Retina (tissue), 1 donor: ENCODE measurements around the gene MYO5C.
"Not testable (repeated sequence)": the region's sequence is repeated elsewhere in the genome, so short reads cannot be mapped to it uniquely, and the experiment has no call there.

Experiments used
- DNase-seq: peaks from one replicate; pipeline ENCODE4 v3.0.0-alpha.2; 2016

MYO5C gene

DNA sequence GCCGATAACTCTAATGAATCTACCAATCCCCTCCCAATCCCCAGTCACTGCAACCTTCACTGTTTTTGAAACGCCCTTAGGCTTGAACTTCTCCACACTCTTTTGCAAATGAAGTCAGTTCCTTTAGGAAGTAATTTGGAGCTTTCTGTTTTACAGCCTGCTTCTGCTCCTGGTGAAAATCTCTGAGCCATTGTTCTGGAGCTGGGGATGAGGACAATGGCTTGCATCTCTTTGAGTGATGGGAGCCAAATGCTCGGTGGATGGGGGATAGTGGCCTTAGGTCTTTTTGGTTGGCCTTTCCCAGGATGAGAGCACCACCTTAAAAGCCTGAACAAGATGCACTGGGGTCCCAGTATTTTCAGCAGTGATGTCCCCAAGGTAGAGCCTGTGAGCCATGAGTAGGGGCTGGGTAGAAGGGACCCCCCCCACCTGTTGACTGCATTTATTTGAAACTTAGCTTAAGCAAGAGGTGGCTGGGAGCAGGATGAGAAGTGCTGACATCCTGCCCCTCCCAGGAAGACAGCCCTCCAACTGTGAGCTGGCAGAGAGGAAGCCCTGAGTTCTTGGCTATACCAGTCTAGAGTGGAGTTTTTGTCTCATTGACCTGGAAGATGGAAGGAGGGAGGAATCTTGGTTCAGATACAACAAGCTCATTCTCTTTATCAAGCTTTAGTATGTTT is 7.6 kb upstream of the MYO5C start:
- DNase-seq, result no peak

DNA sequence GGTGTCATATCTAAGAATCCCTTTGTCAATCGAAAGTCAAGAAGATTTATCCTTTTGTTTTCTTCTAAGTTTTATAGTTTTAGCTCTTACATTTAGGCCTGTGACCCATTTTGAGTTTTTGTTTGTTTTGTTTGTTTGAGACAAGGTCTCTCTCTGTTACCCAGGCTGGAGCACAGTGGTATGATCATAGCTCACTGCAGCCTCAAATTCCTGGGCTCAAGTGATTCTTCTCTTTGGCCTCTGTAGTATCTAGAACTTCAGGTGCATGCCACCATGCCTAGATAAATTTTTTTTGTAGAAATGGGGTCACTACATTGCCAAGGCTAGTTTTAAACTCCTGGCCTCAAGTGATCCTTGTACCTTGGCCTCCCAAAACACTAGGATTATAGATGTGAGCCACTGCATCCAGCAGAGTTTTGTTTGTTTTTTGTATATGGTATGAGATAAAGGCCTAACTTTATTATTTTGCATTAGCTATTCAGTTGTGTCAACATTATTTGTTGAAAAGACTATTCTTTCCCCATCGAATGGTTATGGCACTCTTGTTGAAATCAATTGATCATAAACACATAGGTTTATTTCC is 5.8 kb upstream of the MYO5C start:
- DNase-seq, result no peak

DNA sequence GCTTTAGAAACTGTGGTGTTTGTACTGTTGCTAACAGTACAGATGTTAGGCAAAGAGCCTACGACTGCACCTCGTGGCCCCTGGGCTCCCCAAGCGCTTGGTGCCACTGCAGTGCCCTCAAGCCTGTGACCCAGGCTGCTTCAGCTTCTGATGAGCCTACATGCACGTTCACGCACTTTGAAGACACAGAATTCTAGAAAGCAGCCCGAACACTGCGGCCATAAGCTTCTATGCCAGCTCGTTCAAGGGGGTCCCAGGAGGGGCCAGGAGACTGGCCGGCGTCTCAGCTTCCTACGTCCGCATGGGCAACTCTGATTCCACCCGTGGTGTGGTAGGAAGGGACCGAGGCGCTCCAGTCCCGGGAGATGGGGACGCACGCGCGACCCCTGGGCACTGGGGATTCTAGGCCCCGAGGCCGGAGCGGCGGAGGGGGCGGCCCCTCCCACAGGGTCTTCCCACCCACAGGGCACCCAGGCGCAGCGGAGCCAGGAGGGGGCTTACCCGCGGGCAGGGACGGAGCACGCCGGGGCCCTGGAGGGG is 653 bp downstream of the MYO5C start:
- DNase-seq, result peak; percentile 72

DNA sequence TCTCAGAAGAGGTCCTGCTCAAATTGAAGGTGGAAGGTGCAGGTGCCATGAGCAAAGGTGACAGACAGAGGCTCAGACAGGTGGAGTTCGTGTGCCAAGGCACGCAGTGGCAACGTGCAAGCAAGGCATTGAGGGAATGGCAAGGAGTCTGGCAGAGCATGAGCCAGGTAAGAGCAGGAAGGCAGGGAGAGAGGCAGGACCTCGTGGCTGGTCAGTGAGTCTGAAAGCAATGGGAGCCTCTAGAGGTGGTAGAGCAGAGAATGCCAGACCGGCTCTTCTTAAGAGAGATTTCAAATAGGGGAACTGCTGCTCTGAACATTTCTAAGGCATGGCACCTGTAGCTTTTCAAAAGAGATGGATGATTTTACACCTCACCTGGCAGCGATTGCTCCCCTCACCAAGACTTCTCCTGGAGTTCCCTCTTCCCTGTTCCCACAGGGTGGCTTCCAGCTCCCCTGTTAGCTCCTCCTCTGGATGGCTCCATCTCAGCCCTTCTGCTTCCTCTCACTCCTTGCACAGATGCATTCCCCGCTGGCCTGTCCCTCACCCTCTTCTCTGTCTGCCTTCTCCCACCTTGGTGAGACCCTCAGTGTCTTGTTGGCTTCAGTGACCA is 2.7 kb downstream of the MYO5C start:
- no peak for DNase-seq

DNA sequence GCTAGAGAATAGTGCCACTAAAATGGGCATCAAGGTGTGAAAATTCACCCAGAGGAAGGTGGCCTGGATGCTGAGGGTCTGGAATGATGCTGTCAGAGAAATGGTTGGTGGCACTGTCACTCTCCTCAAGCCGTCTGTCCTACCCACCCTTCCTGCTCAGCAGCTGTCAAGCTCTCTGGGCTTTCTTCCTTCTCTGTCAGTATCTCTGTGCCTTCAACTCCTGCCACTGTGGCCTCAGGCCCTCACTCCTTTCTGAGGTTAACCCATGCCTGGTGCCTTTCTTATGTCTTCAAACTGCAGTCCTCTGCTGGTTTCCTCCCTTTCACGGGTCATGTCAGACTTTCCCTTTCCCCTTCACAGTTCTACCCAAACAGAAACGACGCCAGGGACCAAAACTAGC is 4.4 kb downstream of the MYO5C start:
- no peak for DNase-seq

DNA sequence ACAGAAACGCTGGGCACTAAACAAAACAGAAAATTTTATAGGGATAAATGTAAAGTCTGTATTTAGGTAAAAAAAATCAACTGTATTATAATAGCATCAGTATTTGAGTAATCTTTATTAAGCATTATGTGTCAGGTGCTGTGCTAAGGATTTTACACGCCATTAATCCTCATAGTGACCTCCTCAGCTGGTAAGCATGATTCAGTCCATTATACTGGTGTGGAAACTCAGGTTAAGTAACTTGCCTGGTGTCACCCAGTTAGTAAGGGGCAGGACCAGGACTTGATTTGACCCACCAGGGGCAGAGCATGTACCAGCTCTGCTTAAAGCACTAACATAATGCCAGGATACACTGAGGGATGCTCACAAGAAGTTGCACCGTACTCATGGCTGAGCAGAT is 4.8 kb downstream of the MYO5C start:
- DNase-seq, result no peak

DNA sequence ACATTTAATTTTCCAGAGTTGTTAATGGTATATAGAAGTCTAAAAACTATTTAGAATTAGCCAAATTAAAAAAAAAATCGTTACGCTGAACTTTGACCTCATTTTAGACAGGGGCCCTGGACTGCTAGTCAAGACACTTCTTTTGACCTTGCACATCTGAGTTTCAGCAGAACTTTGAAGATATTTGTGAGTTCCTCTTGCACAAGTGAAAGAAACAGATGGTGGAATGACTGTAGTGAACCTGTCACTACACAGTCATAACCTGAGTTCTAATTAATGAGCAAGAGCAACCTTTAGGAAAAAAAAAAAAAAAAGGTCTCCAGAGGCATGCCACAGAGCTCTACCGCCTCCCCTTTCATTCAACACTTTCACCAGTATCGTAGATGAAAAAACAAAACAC is 5.3 kb downstream of the MYO5C start:
- no peak for DNase-seq

DNA sequence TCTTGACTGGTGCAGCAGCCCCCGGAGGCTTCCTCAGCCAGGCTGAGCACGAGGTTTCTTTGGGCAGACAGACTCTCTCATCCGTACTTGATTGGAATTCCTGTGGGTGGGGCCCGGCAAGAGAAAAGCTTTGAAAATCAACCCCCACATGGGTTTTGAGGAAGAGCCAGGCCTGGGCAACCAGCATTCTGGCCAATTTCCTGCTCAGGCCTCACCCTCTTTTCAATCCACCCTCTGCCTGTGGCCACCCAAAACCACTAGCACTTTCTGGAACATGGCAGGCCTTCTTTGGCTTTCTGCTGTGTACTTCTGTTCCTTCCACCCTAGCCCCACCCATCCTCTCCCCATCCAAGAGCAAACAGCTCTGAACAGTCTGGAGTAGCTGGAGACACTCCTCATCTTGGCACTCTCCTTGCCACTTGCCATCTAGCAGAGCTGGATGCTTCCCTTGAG is 5.9 kb downstream of the MYO5C start:
- DNase-seq, result no peak

DNA sequence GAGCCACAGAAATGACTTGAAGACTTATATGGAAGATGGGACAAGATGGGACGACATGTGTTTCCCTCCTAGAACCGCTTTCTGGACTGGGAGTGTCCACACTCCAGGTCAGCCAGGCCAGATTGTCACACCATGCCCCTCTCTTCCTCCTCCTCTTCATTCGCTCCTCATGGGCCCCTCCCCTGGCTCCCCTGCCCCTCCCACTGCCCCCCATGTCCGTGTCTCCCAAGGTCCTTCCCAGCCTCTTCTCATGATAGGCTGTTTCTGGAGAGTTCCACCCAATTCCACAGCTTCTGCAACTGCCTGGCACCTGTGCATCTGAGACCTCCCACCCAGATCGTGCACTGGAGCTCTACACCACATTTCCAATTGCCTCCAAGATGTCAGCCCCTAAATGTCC is 6.6 kb downstream of the MYO5C start:
- no peak for DNase-seq

DNA sequence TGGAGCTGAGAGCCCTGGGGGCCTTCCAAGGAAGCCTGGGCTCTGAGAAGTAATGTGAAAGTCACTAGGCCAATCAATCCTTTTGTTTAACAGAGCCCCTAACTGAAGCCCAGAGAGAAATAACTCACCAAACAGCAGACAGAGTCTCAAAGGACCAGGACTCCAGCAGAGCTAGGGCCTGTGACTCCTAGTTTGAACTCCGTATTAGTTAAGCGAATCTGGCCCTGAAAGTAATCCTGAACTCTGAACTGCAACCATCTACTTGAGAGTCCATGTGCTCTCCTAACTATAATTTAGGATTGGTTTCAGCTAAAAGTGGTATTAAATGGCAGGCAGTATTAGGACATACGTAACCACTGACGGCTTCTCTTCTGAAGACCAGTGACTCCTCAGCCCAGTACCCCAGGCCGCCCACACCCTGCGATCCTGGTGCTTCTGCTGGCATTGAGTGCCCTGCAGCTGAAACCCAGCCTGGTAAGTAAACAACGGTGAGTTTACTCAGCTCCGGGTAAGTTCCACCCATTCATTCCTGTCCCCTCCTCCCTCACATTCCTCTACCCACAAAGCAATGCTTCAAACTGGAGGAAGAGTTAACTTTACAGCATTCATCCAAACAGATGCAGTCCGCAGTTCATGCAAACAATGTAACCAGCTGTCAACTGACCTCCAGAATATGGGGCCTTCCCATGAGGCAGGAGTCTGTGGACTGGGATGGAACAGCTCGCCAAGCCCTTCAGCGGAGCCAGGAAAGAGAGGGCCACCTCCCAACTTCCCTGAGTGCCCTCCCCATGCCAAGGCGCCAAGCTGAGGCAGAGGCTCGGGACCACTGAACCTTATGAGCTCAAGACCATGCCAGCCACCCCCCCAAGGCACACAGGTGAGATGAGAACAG is 7.3 kb downstream of the MYO5C start:
- no peak for DNase-seq

DNA sequence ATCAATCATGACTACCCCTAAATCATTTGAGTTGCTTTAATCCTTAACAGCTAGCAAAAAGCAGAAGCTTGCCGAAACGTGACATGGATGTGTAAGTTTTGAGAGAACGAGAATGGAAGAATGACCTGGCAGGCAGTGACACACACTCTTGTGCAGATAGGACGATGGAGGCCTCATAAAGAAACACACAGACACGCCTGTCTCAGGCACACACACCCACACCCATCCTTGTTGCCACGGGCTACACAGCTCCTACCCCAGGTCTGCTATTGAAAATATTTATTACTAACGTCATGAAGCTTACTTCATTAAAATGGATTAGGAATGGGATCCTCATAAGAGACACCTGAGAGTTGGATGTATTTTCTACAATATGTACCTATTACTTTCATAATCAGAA is 8.5 kb downstream of the MYO5C start:
- no peak for DNase-seq

DNA sequence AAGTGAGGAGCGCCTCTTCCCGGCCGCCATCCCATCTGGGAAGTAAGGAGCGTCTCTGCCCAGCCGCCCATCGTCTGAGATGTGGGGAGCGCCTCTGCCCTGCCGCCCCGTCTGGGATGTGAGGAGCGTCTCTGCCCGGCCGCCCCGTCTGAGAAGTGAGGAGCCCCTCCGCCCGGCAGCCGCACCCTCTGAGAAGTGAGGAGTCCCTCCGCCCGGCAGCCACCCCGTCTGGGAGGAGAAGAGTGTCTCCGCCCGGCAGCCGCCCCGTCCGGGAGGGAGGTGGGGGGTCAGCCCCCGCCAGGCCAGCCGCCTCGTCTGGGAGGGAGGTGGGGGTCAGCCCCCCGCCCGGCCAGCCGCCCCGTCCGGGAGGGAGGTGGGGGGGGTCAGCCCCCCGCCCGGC is 9.7 kb downstream of the MYO5C start:
- DNase-seq, result not testable (repeated sequence)

DNA sequence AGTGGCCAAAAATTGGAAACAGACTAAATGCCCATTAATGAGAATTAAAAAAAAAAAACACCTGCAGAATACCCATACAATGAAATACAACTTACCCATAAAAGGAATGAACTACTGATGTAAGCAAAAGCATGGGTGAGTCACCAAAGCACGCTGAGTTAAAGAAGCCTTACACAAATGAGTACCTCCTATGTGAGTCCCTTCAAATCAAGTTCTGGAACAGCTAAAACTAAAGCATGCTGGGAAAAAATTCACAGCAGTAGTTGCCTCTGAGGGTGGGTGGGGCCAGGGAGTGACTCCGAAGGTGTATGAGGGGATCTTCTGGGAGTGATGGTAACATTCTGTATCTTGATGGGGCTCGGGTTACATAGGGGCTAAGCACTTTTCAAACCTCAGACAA is 11.4 kb downstream of the MYO5C start:
- no peak for DNase-seq

DNA sequence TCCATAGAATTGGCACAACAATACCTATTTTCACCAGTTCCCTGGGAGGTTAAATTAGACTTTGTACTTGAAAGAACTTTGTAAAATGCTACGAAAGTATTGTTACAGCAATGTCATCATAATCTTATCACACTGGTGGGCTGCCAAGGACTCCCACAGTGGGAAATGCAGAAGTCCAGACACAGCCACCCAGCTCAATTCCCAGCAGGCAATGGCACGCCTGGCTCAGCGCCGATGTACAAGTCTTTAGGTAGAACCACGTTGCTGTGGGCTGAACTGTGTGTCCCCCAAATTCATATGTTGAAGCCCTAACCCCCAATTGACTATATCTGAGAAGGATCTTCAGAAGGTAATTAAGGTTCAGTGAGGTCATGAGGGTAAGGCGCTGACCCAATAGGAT is 12.3 kb downstream of the MYO5C start:
- DNase-seq, result no peak

DNA sequence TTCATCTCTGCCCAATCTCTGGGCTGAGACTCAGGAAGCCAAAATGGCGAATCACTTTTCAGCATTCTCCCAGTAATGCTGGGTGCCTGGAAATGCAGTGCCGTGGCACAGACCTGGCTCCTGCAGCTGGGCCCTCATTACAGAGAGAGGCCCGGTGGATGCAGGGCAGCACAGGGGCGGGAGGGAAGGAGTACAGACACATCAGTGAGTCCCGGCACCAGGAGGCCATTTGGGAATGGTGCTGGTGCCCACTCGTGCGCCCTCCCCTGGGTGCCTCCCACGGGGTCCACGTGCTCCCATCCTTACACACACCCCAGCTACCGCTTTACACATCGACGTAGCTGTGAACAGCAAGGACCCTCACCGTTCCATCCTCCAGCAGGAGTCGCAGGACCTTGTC is 13.2 kb downstream of the MYO5C start:
- no peak for DNase-seq

DNA sequence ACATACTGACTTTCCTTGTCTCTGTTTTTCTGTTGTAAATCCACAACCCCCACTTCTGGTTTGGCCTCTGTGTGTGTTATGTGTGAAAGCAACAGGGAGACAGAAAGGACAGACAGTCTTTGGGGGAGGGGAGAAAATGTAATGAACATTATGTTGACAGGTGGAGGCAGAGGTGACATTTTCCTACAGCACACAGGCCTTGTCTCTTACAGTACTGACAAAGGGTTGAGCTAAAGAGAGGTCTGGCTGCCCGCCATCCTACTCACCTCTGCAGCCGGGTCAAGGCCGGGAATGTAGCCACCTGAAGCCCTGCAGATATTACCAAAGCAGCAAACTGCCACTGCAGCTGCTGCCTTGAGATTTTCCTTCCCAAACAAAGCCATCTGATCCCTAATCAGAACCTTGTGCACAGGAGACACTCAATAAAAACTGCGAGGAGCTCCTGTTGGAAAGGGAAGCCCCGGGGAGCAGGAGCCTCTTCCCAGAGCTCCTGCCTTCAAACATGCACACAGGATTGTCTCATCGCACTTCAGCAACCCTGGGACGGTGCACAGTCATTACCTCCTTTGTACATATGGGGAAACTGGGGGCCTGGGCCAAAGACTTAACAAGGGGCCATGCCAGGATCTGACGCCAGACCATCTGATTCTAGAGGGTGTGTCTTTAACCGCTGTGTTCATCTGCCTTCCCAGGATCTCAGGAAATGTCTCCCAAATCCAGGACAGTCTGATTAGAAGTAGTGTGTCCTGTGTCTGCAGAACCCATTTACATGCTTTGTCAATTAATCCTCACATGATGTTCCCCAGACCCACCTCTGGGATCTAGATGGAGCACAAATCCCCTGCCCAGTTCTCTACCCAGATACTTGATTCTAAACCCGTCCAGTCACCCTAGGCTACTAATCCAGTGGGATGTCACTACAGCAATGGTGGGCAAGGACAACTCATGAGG is 14.2 kb downstream of the MYO5C start:
- no peak for DNase-seq

DNA sequence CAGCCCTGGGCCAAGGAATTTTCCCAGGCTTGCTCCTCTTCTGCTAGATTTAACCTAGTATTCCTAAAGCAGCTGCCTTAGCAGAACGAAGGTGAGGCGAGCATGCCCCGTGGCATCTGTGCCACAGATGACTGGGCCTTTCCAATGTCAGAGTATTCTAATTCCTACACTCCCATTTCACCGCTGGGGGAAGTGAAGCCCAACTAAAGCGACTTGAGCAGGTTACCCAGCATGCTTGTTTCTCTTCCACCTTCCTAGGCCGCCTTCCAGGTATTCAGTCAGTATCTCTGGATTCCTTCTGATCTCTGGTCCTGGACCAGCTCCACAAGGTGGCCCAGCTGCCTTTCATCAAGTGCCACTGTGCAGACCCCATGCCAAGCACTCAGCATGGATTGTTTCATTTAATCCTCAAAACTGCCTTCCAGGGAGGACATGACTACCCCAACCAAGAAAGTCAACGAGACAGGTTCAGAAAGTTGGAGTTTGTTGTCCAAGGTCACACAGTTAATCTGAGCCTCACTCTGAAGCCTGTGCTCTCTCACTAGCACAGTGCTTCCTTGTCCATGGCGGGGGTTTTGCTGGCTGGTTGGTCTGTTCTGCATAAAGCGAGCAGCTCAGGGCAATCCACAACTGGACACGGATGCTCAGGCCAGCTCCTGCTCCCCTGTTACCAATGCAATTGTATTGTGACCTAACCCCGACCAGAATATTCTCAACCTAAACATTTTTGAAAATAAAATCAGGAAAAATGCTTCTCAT is 15.1 kb downstream of the MYO5C start:
- no peak for DNase-seq

DNA sequence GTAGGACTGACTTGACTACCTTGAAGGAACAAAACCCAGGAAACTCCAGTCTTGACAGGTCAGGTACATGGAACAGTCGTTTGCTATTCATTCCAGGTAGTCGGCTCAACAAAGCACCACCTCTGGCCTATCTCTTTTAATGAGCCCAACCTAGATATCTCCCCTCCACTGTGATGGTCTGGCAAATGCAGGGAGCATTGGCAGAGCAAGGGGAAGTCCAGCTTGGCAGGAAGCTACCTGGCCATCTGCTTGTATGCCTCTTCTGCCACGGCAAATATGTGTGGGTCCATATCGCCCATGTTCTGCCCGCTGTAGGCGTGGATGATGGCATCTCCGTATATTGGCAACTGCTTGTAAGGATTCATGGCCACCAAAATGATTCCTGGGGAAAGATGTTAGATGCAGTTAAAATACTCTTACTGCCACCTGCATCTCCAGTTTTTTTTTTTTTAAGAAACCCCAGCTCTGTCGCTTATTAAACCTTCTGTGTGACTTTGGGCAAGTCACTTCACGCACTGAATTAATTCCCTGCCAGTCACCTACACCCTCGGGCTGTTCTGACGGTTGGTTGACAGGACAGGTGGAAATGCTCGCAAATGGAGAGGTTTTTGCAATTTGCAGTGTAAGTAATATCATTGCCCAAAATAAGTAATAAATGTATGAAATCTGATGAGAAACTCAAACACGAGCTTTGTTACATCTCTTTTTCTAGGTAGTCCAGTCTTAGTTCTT is 16.8 kb downstream of the MYO5C start:
- no peak for DNase-seq

DNA sequence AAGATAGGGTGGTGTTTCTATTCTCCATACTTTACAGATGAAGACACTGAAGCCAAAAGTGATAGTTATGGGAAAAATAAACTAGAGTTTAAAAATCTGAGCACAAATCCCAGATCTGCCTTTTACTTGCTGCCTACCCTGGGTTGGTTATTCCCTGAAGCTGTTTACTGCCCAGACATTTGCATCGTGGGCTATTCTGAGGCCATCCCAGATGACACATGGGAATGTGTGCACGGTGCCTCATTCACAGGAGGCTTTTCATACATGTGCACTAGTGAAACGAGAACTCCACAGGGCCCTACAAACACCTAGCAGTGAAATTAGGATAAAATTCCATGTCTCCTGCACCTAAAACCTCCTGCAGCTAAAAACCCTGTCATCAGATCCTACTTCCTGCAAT is 17.5 kb downstream of the MYO5C start:
- no peak for DNase-seq

DNA sequence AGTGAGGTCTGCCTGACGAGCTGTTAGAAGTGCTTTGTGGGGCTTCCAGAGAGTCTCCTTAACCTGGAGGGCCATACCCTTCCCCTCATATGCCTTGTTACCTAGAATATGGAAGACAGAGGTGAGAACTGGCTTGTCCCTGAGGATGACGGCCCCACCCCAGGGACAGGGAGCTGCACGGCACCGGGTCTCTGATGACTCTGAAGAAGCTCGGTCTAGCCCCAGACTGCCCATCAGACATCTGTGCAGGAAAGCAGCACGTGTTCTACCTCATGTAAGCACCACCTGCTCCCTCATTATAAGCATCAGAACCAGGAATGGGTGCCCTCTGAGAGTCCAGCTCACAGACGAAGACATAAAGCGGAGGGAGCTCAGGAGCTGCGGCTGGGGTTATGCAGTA is 18.0 kb downstream of the MYO5C start:
- DNase-seq, result no peak
